Lung (tissue), 12 donors: ENCODE measurements around the gene CBARP. TPM values are rescaled to one million over a fixed set of nuclear protein-coding genes. Genes with fewer than 3 reads are reported as not detected.

Experiments used
- ATAC-seq: fragments of 200-7000 bp; cut with Tn5 transposase; one replicate; pipeline ENCODE4 v1.9.1; 2020; ENCODE audit warnings: moderate number of reproducible peaks; ENCODE audit not compliant: insufficient read depth, low FRiP score
- DNase-seq, 3 donors: peaks; one replicate each; pipeline ENCODE4 v3.0.0-alpha.2; 2013 to 2017
- H3K27ac ChIP-seq, 2 donors: one replicate each; pipeline ENCODE4 v1.5.1; 2013; ENCODE audit warnings: mild to moderate bottlenecking in 2 of 2, moderate library complexity in 2 of 2, control low read depth in 1 of 2, inconsistent platforms in 1 of 2, low read depth in 1 of 2, low read length in 1 of 2
- H3K27me3 ChIP-seq, 3 donors: one replicate each; pipeline ENCODE4 v1.5.1; 2013; ENCODE audit warnings: low read length in 2 of 3; ENCODE audit not compliant: control insufficient read depth in 3 of 3, insufficient read depth in 3 of 3
- H3K36me3 ChIP-seq, 4 donors: one replicate each; pipeline ENCODE4 v1.5.1; 2013; ENCODE audit warnings: low read length in 4 of 4, mild to moderate bottlenecking in 1 of 4, moderate library complexity in 1 of 4; ENCODE audit not compliant: control insufficient read depth in 4 of 4, insufficient read depth in 4 of 4
- H3K4me1 ChIP-seq, 5 donors: one replicate each; pipeline ENCODE4 v1.5.1; 2013; ENCODE audit warnings: low read length in 5 of 5, mild to moderate bottlenecking in 2 of 5, moderate library complexity in 1 of 5; ENCODE audit not compliant: control insufficient read depth in 5 of 5, insufficient read depth in 5 of 5
- H3K4me3 ChIP-seq: one replicate; pipeline ENCODE4 v1.5.1; 2013; ENCODE audit warnings: mild to moderate bottlenecking, control low read depth, moderate library complexity
- H3K9ac ChIP-seq, 2 donors: one replicate each; pipeline ENCODE4 v1.5.1; 2013; ENCODE audit warnings: low read length in 2 of 2, control low read depth in 1 of 2; ENCODE audit not compliant: insufficient read depth in 1 of 2
- H3K9me3 ChIP-seq, 4 donors: one replicate each; pipeline ENCODE4 v1.5.1; 2013; ENCODE audit warnings: low read length in 3 of 4, mild to moderate bottlenecking in 1 of 4, moderate library complexity in 1 of 4; ENCODE audit not compliant: control insufficient read depth in 4 of 4, insufficient read depth in 3 of 4
- WGBS, 2 donors: extraction: QIAGEN DNeasy Blood & Tissue Kit; methylation state at CpG; one replicate each; pipeline ENCODE4 v1.1.7; 2013; 5-methylcytosine and 5-hydroxymethylcytosine counted together
- polyA plus RNA-seq, 2 donors: library from polyadenylated mRNA; stranded (reverse); fragments of 200-250 nt; gene quantifications; one replicate each; pipeline ENCODE4 v1.2.1, GENCODE V29; 2013
- total RNA-seq, 2 donors: library from RNA; depleted of rRNA in 1 of 2; stranded (reverse); fragments of >200 nt in 1 of 2; gene quantifications; one replicate each; pipeline ENCODE4 v1.2.1, GENCODE V29; 2014 to 2021
- TF ChIP-seq, protein P1 (sequence below): IDR thresholded peaks from 2 replicates; pipeline ENCODE4 v1.5.1; 2012; ENCODE audit warnings: mild to moderate bottlenecking; ENCODE audit errors: control extremely low read depth, extremely low read depth
- donor health status: control.
- donor health status: control.
- donor health status: Bipolar disorder and iron deficiency.
- donor health status: healthy.
- donor health status: DM: yes; HTN: yes; CAD: no.

CBARP gene
- total and polyA plus RNA-seq, 4 donors: 0.23 to 0.83 (median 0.59) TPM

DNA sequence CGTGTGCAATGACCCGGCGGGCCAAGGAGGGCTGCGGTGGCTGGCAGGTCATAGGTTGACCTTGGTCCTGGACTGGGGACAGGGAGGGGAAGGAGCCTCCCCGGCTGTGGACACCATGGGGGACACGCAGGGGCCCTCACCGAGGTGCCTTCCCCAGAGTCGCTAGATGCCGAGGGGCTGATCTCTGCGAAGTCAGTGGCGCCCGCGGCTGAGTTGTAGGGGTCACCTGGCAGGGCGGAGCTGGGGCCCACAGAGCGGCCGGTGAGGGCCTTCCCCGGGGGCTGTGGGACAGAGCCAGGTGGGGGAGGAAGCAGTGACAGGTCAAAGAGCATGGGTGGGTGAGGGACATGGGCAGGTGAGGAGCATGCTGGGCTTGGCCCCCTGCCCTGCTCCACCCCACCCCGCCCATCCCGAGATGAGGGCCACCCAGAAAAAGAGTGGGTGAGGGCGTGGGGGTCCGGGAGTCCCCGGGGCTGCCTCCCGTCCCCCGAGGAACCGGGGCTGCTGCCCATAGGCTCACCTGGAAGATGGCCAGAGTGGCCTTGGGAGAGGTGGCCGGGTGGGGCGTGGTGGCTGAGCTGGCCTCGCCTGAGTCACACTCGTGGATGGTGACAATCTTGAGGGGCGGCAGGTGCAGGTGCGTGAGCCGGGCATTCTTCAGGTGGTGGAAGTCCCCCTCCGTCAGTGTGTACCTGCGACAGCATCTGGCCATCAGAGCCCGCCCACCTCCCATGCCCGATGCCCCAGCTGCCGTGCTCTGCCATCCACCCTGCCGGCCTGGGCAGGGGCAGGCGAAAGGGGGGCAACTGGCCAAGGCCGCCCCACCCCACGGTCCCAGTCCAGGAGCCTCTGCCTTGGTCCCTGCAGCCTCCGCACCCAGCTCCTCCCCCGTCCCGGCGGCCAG is 3.5 kb downstream of the CBARP start:
- 93 to 97% methylated on average over 40 to 45 of the region's 45 CpGs for WGBS, 2 donors
- H3K4me1 ChIP-seq: peaks cover 0 to 24% (median 9%) of the 10 kb centered on the region in 5 donors

DNA sequence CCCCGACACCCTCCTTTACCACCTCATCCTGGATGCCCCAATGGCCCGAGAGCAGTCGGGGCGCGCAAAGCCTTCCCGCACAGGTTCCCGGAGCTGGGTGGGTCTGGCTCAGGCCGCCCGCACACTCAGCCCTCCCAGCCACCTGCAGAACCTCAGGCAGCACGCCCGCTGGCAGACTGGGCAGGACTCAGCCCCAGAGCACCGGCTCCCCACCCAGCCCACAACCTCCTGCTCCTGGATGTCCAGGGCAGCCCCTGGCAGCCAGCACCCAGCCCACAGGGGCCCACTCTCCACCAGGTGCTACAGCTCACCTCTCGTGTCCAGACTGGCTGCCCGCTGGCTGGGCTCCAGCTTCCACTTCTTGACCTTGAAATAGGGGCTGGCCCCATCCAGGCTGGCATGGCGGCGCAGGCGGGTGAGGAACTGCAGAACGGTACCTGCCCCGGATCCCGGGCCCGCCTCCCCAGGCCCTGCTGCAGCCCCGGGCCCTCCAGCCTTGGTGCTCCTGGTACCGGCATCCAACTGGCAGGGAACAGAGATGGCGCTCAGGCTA is 4.6 kb downstream of the CBARP start:
- H3K4me3 ChIP-seq: no peak overlapping the region
- 69 to 87% methylated on average over 23 to 24 of the region's 24 CpGs for WGBS, 2 donors
- peaks cover 0 to 5% (median 0%) of the 10 kb centered on the region in 4 donors for H3K36me3 ChIP-seq
- ATAC-seq (peak; percentile 10), DNase-seq (no peak)
- H3K4me1 ChIP-seq: peaks cover 0 to 20% (median 7%) of the 10 kb centered on the region in 5 donors
- no peaks in the 10 kb centered on the region for H3K27me3 ChIP-seq
- H3K9me3 ChIP-seq: no peaks in the 10 kb centered on the region
- TF ChIP-seq, protein P1, sequence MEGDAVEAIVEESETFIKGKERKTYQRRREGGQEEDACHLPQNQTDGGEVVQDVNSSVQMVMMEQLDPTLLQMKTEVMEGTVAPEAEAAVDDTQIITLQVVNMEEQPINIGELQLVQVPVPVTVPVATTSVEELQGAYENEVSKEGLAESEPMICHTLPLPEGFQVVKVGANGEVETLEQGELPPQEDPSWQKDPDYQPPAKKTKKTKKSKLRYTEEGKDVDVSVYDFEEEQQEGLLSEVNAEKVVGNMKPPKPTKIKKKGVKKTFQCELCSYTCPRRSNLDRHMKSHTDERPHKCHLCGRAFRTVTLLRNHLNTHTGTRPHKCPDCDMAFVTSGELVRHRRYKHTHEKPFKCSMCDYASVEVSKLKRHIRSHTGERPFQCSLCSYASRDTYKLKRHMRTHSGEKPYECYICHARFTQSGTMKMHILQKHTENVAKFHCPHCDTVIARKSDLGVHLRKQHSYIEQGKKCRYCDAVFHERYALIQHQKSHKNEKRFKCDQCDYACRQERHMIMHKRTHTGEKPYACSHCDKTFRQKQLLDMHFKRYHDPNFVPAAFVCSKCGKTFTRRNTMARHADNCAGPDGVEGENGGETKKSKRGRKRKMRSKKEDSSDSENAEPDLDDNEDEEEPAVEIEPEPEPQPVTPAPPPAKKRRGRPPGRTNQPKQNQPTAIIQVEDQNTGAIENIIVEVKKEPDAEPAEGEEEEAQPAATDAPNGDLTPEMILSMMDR: no peak
- H3K9ac ChIP-seq: no peak overlapping the region
- H3K27ac ChIP-seq: no peak overlapping the region

More for the DNA sequence above, 3.5 kb downstream of the CBARP start:
- H3K4me3 ChIP-seq: no peak overlapping the region
- no peaks in the 10 kb centered on the region for H3K27me3 ChIP-seq
- TF ChIP-seq, protein P1: no peak
- no peak for ATAC-seq
- no peaks in the 10 kb centered on the region for H3K36me3 ChIP-seq
- H3K9me3 ChIP-seq: no peaks in the 10 kb centered on the region
- DNase-seq: no peak
- no peak overlapping the region for H3K9ac ChIP-seq
- no peak overlapping the region for H3K27ac ChIP-seq

DNA sequence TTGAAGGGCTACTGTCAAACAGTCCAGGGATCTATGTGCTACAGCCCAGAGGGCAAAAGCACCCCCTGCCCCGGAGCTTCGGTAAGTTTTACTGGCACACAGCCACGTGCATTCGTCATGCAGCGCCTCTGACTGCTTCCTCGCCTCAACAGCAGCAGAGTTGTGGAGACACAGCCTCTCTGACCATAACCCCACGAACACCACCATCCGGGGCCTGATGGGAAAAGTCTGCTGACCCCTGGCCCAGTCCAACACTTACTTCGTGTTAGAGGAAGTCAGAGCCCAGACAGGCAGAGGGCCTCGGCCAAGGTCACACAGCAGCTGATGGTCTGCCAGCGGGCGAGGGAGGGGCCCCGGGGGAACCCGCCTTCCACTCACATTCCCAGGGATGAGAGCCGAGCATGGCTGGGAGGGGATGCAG is 5.1 kb downstream of the CBARP start:
- Histone ChIP-seq H3K4me3 (no peak overlapping the region), H3K9me3 (no peaks in the 10 kb centered on the region), H3K27me3 (no peaks in the 10 kb centered on the region), H3K4me1 (peaks cover 0 to 18% (median 6%) of the 10 kb centered on the region in 5 donors), H3K9ac (no peak overlapping the region), H3K27ac (peak overlapping the region in 1 of 2 donors; percentile 71), H3K36me3 (peaks cover 0 to 10% (median 0%) of the 10 kb centered on the region in 4 donors)
- WGBS, 2 donors: 33 to 46% methylated on average over 15 of the region's 15 CpGs
- ATAC-seq (no peak), DNase-seq (peak; percentile 54 to 61 (median 58))
- TF ChIP-seq, protein P1: no peak
